Measurements from ENCODE around the gene SELL. TPM values are rescaled to one million over a fixed set of nuclear protein-coding genes. Genes with fewer than 3 reads are reported as not detected.
"Not testable (repeated sequence)": the region's sequence is repeated elsewhere in the genome, so short reads cannot be mapped to it uniquely, and the experiment has no call there.

The SELL gene
- total and polyA plus RNA-seq, 2 experiments from 2014 or later = not detected

DNA sequence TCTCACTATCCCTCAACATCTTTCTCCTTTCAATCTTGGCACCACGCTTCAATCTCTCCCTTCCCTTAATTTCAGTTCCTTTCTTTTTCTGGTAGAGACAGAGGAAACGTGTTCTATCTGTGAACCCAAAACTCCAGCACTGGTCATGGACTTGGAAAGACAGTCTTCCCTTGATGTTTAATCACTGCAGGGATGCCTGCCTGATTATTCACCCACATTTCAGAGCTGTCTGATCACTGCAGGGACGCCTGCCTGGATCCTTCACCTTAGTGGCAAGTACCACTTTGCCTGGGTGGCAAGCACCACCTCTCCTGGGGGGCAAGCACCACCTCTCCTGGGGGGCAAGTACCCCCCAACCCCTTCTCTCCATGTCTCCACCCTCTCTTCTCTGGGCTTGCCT lies 27.8 kb downstream of the SELL start:
- Histone ChIP-seq H3K36me3 (ENCODE audit: insufficient read depth) (no peaks in the 10 kb centered on the region), H3K79me2 (replicated peaks; ENCODE audit: insufficient read depth) (no peaks in the 10 kb centered on the region), H3K27me3 (ENCODE audit: insufficient read depth) (peaks cover 100% of the 10 kb centered on the region), H3K4me1 (ENCODE audit: insufficient read depth) (no peaks in the 10 kb centered on the region), H3F3A (replicated peaks; ENCODE audit: low read depth) (no peaks in the 10 kb centered on the region), H3K4me3 (no peak overlapping the region), H3K4me2 (no peak overlapping the region), H3K27ac (ENCODE audit: low read depth) (no peak overlapping the region), H2AFZ (no peak overlapping the region), H3K9me2 (ENCODE audit: insufficient read depth) (no peaks in the 10 kb centered on the region), H4K20me1 (replicated peaks; ENCODE audit: insufficient read depth) (peaks cover 6% of the 10 kb centered on the region; the same call in 1 of the 2 replicates)
- Mint-ChIP-seq H3K36me3 (ENCODE audit: low read depth) (no peaks in the 10 kb centered on the region), H3K27me3 (ENCODE audit: insufficient read depth, low read depth, poor library complexity) (peaks cover 36% of the 10 kb centered on the region), H3K4me3 (no peak overlapping the region), H3K9me3 (no peaks in the 10 kb centered on the region; the same call in 2 of the 3 replicates), H3K27ac (no peak overlapping the region), H3K4me1 (peaks cover 7% of the 10 kb centered on the region; the same call in 2 of the 3 replicates)
- DNase-seq (ENCODE audit: low spot score) = no peak
- TF ChIP-seq, protein P1, sequence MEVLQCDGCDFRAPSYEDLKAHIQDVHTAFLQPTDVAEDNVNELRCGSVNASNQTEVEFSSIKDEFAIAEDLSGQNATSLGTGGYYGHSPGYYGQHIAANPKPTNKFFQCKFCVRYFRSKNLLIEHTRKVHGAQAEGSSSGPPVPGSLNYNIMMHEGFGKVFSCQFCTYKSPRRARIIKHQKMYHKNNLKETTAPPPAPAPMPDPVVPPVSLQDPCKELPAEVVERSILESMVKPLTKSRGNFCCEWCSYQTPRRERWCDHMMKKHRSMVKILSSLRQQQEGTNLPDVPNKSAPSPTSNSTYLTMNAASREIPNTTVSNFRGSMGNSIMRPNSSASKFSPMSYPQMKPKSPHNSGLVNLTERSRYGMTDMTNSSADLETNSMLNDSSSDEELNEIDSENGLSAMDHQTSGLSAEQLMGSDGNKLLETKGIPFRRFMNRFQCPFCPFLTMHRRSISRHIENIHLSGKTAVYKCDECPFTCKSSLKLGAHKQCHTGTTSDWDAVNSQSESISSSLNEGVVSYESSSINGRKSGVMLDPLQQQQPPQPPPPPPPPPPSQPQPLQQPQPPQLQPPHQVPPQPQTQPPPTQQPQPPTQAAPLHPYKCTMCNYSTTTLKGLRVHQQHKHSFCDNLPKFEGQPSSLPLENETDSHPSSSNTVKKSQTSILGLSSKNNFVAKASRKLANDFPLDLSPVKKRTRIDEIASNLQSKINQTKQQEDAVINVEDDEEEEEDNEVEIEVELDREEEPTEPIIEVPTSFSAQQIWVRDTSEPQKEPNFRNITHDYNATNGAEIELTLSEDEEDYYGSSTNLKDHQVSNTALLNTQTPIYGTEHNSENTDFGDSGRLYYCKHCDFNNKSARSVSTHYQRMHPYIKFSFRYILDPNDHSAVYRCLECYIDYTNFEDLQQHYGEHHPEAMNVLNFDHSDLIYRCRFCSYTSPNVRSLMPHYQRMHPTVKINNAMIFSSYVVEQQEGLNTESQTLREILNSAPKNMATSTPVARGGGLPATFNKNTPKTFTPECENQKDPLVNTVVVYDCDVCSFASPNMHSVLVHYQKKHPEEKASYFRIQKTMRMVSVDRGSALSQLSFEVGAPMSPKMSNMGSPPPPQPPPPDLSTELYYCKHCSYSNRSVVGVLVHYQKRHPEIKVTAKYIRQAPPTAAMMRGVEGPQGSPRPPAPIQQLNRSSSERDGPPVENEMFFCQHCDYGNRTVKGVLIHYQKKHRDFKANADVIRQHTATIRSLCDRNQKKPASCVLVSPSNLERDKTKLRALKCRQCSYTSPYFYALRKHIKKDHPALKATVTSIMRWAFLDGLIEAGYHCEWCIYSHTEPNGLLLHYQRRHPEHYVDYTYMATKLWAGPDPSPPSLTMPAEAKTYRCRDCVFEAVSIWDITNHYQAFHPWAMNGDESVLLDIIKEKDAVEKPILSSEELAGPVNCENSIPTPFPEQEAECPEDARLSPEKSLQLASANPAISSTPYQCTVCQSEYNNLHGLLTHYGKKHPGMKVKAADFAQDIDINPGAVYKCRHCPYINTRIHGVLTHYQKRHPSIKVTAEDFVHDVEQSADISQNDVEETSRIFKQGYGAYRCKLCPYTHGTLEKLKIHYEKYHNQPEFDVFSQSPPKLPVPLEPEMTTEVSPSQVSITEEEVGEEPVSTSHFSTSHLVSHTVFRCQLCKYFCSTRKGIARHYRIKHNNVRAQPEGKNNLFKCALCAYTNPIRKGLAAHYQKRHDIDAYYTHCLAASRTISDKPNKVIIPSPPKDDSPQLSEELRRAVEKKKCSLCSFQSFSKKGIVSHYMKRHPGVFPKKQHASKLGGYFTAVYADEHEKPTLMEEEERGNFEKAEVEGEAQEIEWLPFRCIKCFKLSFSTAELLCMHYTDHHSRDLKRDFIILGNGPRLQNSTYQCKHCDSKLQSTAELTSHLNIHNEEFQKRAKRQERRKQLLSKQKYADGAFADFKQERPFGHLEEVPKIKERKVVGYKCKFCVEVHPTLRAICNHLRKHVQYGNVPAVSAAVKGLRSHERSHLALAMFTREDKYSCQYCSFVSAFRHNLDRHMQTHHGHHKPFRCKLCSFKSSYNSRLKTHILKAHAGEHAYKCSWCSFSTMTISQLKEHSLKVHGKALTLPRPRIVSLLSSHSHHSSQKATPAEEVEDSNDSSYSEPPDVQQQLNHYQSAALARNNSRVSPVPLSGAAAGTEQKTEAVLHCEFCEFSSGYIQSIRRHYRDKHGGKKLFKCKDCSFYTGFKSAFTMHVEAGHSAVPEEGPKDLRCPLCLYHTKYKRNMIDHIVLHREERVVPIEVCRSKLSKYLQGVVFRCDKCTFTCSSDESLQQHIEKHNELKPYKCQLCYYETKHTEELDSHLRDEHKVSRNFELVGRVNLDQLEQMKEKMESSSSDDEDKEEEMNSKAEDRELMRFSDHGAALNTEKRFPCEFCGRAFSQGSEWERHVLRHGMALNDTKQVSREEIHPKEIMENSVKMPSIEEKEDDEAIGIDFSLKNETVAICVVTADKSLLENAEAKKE (CRISPR knock-in tag; IDR thresholded peaks at IDR 0.05) = no peak
- no peak for ATAC-seq

DNA sequence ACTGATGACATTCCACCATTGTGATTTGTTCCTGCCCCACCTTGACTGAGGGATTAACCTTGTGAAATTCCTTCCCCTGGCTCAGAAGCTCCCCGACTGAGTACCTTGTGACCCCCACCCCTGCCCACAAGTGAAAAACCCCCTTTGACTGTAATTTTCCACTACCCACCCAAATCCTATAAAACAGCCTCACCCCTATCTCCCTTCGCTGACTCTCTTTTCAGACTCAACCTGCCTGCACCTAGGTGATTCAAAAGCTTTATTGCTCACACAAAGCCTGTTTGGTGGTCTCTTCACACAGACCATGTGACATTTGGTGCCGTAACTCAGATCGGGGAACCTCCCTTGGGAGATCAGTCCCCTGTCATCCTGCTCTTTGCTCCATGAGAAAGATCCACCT lies 28.3 kb downstream of the SELL start:
- H3K79me2 ChIP-seq (replicated peaks; ENCODE audit: insufficient read depth); H2AFZ ChIP-seq; H3K27ac Mint-ChIP-seq; H3K36me3 Mint-ChIP-seq (ENCODE audit: low read depth); H4K20me1 ChIP-seq (replicated peaks; ENCODE audit: insufficient read depth); H3K4me3 ChIP-seq; H3K9me3 Mint-ChIP-seq; ATAC-seq; H3K36me3 ChIP-seq (ENCODE audit: insufficient read depth); H3F3A ChIP-seq (replicated peaks; ENCODE audit: low read depth); H3K4me1 Mint-ChIP-seq; H3K27ac ChIP-seq (ENCODE audit: low read depth); H3K4me3 Mint-ChIP-seq; DNase-seq (ENCODE audit: low spot score); H3K9me2 ChIP-seq (ENCODE audit: insufficient read depth); H3K4me2 ChIP-seq; H3K4me1 ChIP-seq (ENCODE audit: insufficient read depth): not testable (repeated sequence)
- peaks cover 100% of the 10 kb centered on the region for H3K27me3 ChIP-seq (ENCODE audit: insufficient read depth)
- H3K27me3 Mint-ChIP-seq (ENCODE audit: insufficient read depth, low read depth, poor library complexity) = peaks cover 37% of the 10 kb centered on the region

All from GM23338 (cell line).